GM23248 (cell line): ENCODE results near the gene ELSPBP1. TPM values are rescaled to one million over a fixed set of nuclear protein-coding genes. Genes with fewer than 3 reads are reported as not detected.

Source experiments
- DNase-seq: peaks from one replicate; pipeline ENCODE4 v3.0.0-alpha.2; 2015
- H2AFZ ChIP-seq: fragments of 200-600 bp; sonication (generic); 2 replicates; pipeline ENCODE4 v1.6.1; 2016; ENCODE audit warnings: antibody characterized with exemption
- H3F3A ChIP-seq: fragments of 200-600 bp; sonication (generic); 2 replicates; pipeline ENCODE4 v1.6.1; 2016; ENCODE audit warnings: mild to moderate bottlenecking, antibody characterized with exemption, mixed run types; ENCODE audit not compliant: insufficient read depth
- H3K27ac ChIP-seq: fragments of 200-600 bp; sonication (generic); 2 replicates; pipeline ENCODE4 v1.5.1; 2016; ENCODE audit warnings: mild to moderate bottlenecking
- H3K27me3 ChIP-seq: fragments of 200-600 bp; sonication (generic); replicated peaks from 2 replicates; pipeline ENCODE4 v1.6.1; 2016; ENCODE audit warnings: mild to moderate bottlenecking; ENCODE audit not compliant: insufficient read depth
- H3K36me3 ChIP-seq: fragments of 200-600 bp; sonication (generic); 2 replicates; pipeline ENCODE4 v1.6.1; 2016; ENCODE audit warnings: low read depth, mild to moderate bottlenecking
- H3K4me1 ChIP-seq: fragments of 200-600 bp; sonication (generic); 2 replicates; pipeline ENCODE4 v1.6.1; 2016; ENCODE audit warnings: mild to moderate bottlenecking; ENCODE audit not compliant: insufficient read depth
- H3K4me2 ChIP-seq: fragments of 200-600 bp; sonication (generic); one replicate; pipeline ENCODE4 v1.6.1; 2016; ENCODE audit warnings: mild to moderate bottlenecking; ENCODE audit not compliant: unreplicated experiment
- H3K4me3 ChIP-seq: fragments of 200-600 bp; sonication (generic); 2 replicates; pipeline ENCODE4 v1.5.1; 2016; ENCODE audit warnings: mild to moderate bottlenecking
- H3K79me2 ChIP-seq: fragments of 200-600 bp; sonication (generic); 2 replicates; pipeline ENCODE4 v1.6.1; 2016; ENCODE audit warnings: mild to moderate bottlenecking; ENCODE audit not compliant: insufficient read depth
- H3K9ac ChIP-seq: fragments of 200-600 bp; sonication (generic); 2 replicates; pipeline ENCODE4 v1.6.1; 2016; ENCODE audit warnings: mild to moderate bottlenecking
- H3K9me2 ChIP-seq: fragments of 200-600 bp; sonication (generic); 2 replicates; pipeline ENCODE4 v1.6.1; 2016; ENCODE audit warnings: mixed run types, mild to moderate bottlenecking, moderate library complexity; ENCODE audit not compliant: insufficient read depth
- H3K9me3 ChIP-seq: fragments of 200-600 bp; sonication (generic); one replicate; pipeline ENCODE4 v1.6.1; 2017; ENCODE audit warnings: low read depth
- H4K20me1 ChIP-seq: fragments of 200-600 bp; sonication (generic); 2 replicates; pipeline ENCODE4 v1.6.0; 2016; ENCODE audit not compliant: insufficient read depth
- EZH2 ChIP-seq: fragments of 200-600 bp; sonication (generic); IDR thresholded peaks from 2 replicates; pipeline ENCODE4 v1.6.1; 2018; ENCODE audit warnings: antibody characterized with exemption, mild to moderate bottlenecking; ENCODE audit not compliant: insufficient read depth, poor library complexity, severe bottlenecking
- EZH2phosphoT487 ChIP-seq: fragments of 200-600 bp; sonication (generic); IDR thresholded peaks from 2 replicates; pipeline ENCODE4 v1.6.1; 2018; ENCODE audit warnings: antibody characterized with exemption, moderate library complexity, mild to moderate bottlenecking, low read depth; ENCODE audit not compliant: insufficient read depth
- WGBS, 2 experiments: methylation state at CpG; one replicate each; pipeline ENCODE4 v1.1.6; 2015 to 2017; ENCODE audit warnings: low lambda C conversion rate in 2 of 2, low coverage in 1 of 2; ENCODE audit errors: missing lambda C conversion rate in 2 of 2; 5-methylcytosine and 5-hydroxymethylcytosine counted together
- in situ Hi-C: fragments of 300-500 bp; cut with MboI; formaldehyde crosslinking; loops from 2 replicates; pipeline ENCODE4 v1.15.0; 2020
- polyA plus RNA-seq: library from polyadenylated mRNA; unstranded; fragments of >200 nt; fragmentation: Nextera tagmentation; extraction: Ambion mirVana; gene quantifications from 2 replicates; pipeline ENCODE4 v1.2.1, GENCODE V29; 2016
- total RNA-seq: library from RNA; depleted of rRNA; stranded (reverse); fragments of >200 nt; shearing (Covaris generic); gene quantifications from 2 replicates; pipeline ENCODE4 v1.2.3, GENCODE V29; 2014

Gene ELSPBP1
- total and polyA plus RNA-seq, 2 experiments from 2014 or later, result not detected

DNA sequence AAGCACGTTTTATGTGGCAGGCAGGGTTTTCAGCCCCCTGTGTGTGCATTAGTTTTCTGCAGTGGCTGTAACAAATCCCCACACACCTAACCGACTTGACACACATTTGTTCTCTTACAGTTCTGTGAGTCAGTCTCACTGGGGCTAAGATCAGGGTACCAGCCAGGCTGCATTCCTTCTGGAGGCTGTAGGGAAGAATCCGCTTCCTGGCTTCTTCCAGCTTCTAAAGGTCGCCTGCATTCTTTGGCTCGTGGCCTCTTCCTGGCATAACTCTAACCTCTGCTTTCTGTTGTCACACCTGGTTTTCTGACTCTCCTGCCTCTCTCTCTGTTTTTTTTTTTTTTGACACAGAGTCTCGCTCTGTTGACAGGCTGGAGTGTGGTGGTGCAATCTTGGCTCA lies 6.4 kb downstream of the ELSPBP1 start:
- H3K4me2 ChIP-seq, result no peak overlapping the region
- H3K9me2 ChIP-seq, result no peaks in the 10 kb centered on the region
- no peaks in the 10 kb centered on the region for H3F3A ChIP-seq
- no peaks in the 10 kb centered on the region for H3K4me1 ChIP-seq
- no peak overlapping the region for H3K27ac ChIP-seq
- H3K9ac ChIP-seq, result no peak overlapping the region
- no peaks in the 10 kb centered on the region for H3K36me3 ChIP-seq
- TF ChIP-seq EZH2 (no peak), EZH2phosphoT487 (no peak)
- H2AFZ ChIP-seq, result no peak overlapping the region
- H3K79me2 ChIP-seq, result no peaks in the 10 kb centered on the region
- H4K20me1 ChIP-seq, result no peaks in the 10 kb centered on the region
- H3K27me3 ChIP-seq, result peaks cover 10% of the 10 kb centered on the region; the same call in 1 of the 2 replicates
- H3K4me3 ChIP-seq, result no peak overlapping the region
- H3K9me3 ChIP-seq, result no peaks in the 10 kb centered on the region
- DNase-seq, result no peak
- in situ Hi-C loops, result no loop called here
- WGBS, 2 experiments, result 41 to 46% methylated on average over 4 to 6 of the region's 6 CpGs

DNA sequence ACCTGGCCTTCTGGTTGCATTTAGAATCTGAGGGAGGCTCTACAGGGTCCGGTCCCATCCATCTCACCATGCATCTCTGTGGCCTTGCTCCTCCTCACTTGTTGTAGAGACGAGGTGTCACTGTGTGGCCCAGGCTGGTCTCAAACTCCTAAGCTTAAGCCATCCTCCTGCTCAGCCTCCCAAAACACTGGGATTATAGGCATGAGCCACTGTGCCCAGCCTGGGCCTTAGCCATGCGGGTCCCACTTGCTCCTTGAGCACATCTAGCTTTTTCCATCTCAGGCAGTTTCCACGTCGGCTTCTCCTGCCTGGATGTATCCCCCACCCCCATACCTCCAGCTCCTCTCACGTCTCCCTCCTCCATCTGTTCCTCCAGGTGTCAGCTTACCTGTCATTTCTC lies 9.8 kb downstream of the ELSPBP1 start:
- Histone ChIP-seq H3K9me2 (no peaks in the 10 kb centered on the region), H4K20me1 (no peaks in the 10 kb centered on the region), H3K36me3 (no peaks in the 10 kb centered on the region), H3K9ac (no peak overlapping the region), H3K4me3 (no peak overlapping the region), H3K79me2 (no peaks in the 10 kb centered on the region), H3K4me2 (no peak overlapping the region), H3K27ac (no peak overlapping the region), H3K27me3 (peaks cover 3% of the 10 kb centered on the region; the same call in 1 of the 2 replicates), H3F3A (no peaks in the 10 kb centered on the region), H3K9me3 (no peaks in the 10 kb centered on the region), H2AFZ (no peak overlapping the region), H3K4me1 (no peaks in the 10 kb centered on the region)
- DNase-seq, result no peak
- TF ChIP-seq EZH2phosphoT487 (no peak), EZH2 (no peak)
- in situ Hi-C loops, result no loop called here
- 39 to 44% methylated on average over 6 of the region's 6 CpGs for WGBS, 2 experiments

DNA sequence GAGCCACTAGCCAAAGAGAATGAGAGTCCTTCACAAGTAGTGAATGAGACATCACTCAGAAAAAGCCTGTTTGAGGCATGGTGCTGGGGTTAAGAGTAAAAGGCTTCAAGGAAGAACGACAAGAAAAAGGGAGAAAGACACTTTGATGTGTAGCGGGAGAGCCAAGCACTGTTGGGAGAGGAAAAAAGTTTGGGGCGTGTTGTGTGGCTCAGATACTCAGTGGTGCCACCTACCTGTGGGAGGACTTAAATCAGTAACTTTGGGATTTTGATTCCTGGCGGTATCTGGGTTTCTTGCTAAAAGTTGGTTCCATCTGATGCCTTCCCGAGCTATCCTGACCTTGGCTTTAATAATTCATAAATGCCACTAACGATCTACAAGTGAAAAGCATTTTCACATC lies 12.3 kb downstream of the ELSPBP1 start:
- no peak for TF ChIP-seq EZH2phosphoT487
- TF ChIP-seq EZH2, result no peak
- DNase-seq, result peak; percentile 4
- Histone ChIP-seq H3K9ac (no peak overlapping the region), H3K27ac (no peak overlapping the region), H3K79me2 (no peaks in the 10 kb centered on the region), H3F3A (no peaks in the 10 kb centered on the region), H2AFZ (no peak overlapping the region), H3K4me1 (no peaks in the 10 kb centered on the region), H3K4me3 (no peak overlapping the region), H3K9me3 (no peaks in the 10 kb centered on the region), H3K9me2 (no peaks in the 10 kb centered on the region; the same call in 1 of the 2 replicates), H4K20me1 (no peaks in the 10 kb centered on the region), H3K4me2 (no peak overlapping the region), H3K36me3 (no peaks in the 10 kb centered on the region), H3K27me3 (0 out of 2 replicates have a peak, but pooled peaks cover 3% of the 10 kb centered on the region)
- in situ Hi-C loops, result no loop called here
- 52 to 60% methylated on average over 6 of the region's 6 CpGs for WGBS, 2 experiments

DNA sequence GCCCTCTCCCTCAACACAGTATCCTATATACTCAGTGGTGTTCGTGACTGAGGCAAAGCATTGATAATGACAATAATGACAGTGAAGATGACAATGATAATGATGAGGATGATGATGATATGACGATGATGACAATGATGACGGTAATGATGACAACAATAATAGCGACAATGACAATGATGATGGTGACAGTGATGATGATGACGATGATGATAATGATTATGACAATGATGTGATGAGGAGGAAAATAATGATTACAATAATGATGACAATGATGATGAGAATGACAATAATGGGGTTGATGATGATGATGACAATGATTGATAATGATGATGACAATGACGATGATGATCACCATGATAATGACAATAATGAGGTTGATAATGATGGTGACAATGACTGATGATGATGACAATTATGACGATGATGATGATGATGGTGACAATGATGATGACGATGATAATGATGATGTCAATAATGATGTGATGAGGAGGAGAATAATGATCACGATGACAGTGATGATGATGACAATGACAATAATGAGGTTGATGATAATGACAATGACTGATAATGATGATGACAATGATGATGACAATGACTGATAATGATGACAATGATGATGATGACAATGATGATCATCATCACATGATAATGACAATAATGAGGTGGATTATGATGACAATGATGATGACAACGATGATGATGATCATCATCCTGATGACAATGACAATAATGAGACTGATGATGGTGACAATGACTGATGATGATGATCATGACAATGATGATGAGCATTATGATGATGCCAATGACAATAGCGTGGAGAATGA lies 16.7 kb downstream of the ELSPBP1 start:
- 71 to 76% methylated on average over 11 of the region's 11 CpGs for WGBS, 2 experiments
- H3K79me2 ChIP-seq, result no peaks in the 10 kb centered on the region
- no peak overlapping the region for H3K9ac ChIP-seq
- no peaks in the 10 kb centered on the region; the same call in 1 of the 2 replicates for H3K9me2 ChIP-seq
- no peak for DNase-seq
- no peaks in the 10 kb centered on the region for H3K4me1 ChIP-seq
- H3K27ac ChIP-seq, result no peak overlapping the region
- in situ Hi-C loops, result no loop called here
- H4K20me1 ChIP-seq, result no peaks in the 10 kb centered on the region
- no peak overlapping the region for H2AFZ ChIP-seq
- H3K36me3 ChIP-seq, result no peaks in the 10 kb centered on the region
- no peak overlapping the region for H3K4me2 ChIP-seq
- no peak for TF ChIP-seq EZH2phosphoT487
- TF ChIP-seq EZH2, result no peak
- H3K4me3 ChIP-seq, result no peak overlapping the region
- 0 out of 2 replicates have a peak, but pooled peaks cover 3% of the 10 kb centered on the region for H3K27me3 ChIP-seq
- no peaks in the 10 kb centered on the region for H3K9me3 ChIP-seq
- no peaks in the 10 kb centered on the region for H3F3A ChIP-seq
